Measurements from ENCODE around the gene TDP2. TPM values are rescaled to one million over a fixed set of nuclear protein-coding genes. Genes with fewer than 3 reads are reported as not detected.
A peak's percentile ranks its signal among the peaks of the same experiment; 100 is the strongest.
"Not testable (repeated sequence)": the region's sequence is repeated elsewhere in the genome, so short reads cannot be mapped to it uniquely, and the experiment has no call there.

The TDP2 gene
- total RNA-seq, 8 experiments from 2014 or later, result 18.3 to 40.5 (median 32.7) TPM

DNA sequence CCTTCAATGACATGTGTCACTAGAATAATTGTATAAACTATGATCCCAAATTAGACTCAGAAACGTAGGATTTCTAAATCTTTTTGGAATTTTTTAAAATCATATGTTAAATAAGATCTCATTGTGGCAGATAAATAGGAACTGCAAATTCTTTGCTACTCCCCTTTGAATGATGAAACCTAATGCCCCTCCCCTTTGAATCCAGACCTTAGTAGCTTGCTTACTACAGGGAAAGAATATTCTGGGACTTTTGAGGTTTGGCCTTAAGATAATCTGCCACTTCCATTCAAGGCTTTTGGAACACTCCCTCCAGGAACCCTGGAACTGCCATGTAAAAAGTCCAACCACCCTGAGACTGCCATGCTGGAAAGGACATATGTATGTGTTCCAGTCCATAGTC lies 7.1 kb downstream of the TDP2 start:
- in situ Hi-C loops (cut with MboI; ENCODE audit: low pct_unique_long_range_greater_than_20kb in 2 of 9, low sequenced_read_pairs in 9 of 9, unreplicated experiment in 9 of 9), result no loop called here
- peak in 1 of 8 experiments; percentile 22 for ATAC-seq (replicated peaks in 6 of 8)
- 20 to 100% (median 83%) methylated on average over 1 of the region's 1 CpG; no CpG with 5 or more reads in 1 of the 10 experiments for WGBS, 10 experiments
- Histone ChIP-seq H3K4me3 (no peak overlapping the region), H3K4me1 (replicated peaks in 1 of 2) (peaks cover under 1 to 2% of the 10 kb centered on the region in 2 donors), H3K27ac (no peak overlapping the region)

DNA sequence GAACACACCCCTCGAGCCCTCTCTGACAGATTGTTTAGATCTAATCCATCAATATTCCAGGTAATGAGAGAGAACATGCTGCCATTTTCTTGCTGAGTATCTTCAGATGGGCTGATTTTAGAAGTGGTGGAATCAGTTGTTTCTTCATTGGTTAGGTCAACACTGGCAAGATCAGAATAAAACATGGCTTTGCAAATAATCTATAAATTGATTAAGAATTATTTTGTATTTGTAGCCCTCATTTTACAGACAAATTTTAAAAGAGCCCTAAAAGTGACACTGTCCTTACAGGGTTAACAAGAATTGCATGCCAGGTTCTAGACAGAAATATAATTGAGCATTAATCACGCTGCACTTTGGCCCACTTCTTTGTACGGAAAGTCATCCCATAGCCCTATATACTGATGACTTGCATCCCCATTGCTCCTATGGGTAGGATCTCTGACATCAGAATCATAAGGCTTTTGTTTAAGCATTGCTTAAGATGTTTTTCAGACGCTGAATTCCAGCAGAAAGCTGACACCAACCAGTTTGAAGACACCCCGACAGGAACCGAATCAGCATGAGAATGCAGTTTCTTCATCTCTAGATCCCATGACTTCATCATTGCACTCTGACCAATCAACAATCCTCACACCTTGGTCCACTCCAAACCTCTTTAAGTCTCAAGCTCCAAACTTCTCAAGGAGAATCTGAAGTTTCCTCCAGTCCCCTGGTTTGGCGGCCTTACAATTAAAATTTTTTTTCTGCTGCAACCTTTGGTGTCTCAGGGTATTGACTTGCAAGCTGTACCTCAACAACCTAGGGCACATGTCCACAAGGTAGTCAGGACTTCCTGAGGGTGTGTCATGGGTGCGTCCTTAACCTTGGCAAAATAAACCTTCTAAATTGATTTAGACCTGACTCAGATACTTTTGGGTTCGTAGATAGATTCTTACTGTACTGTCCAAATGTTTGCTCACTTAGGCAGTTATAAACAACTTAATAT lies 7.8 kb downstream of the TDP2 start:
- WGBS, 10 experiments, result 51 to 83% (median 75%) methylated on average over 3 to 9 of the region's 9 CpGs; no CpG with 5 or more reads in 1 of the 10 experiments
- no peak overlapping the region for H3K27ac ChIP-seq
- in situ Hi-C loops (cut with MboI; ENCODE audit: low pct_unique_long_range_greater_than_20kb in 2 of 9, low sequenced_read_pairs in 9 of 9, unreplicated experiment in 9 of 9), result no loop called here
- H3K4me1 ChIP-seq (replicated peaks in 1 of 2), result no peaks in the 10 kb centered on the region
- no peak overlapping the region for H3K4me3 ChIP-seq
- ATAC-seq (replicated peaks in 6 of 8), result peak in 7 of 8 experiments; percentile 32 to 96 (median 53)

DNA sequence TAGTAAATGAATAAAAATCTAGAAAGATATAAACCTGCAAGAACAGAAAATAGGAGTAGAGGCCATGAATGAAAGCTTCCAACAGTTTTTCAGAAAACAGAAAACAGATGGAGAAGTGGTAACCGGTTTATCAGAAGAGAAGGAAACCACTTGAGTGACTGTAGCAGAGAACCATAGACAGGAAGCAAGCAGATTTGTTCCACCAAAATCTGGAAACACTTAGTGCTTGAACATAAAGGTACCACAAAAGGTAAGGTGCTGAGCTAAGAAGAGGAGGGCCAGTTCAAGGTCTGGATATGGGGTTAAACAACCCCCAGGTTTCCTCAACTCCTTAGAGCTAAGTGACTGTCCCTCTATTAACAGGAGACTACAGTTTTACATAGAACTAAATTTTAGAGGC lies 11.5 kb downstream of the TDP2 start:
- WGBS, 10 experiments, result 43 to 100% (median 83%) methylated on average over 1 of the region's 1 CpG; no CpG with 5 or more reads in 1 of the 10 experiments
- Histone ChIP-seq H3K4me1 (replicated peaks in 1 of 2) (no peaks in the 10 kb centered on the region), H3K4me3 (no peak overlapping the region), H3K27ac (no peak overlapping the region)
- in situ Hi-C loops (cut with MboI; ENCODE audit: low pct_unique_long_range_greater_than_20kb in 2 of 9, low sequenced_read_pairs in 9 of 9, unreplicated experiment in 9 of 9), result no loop called here
- no peak for ATAC-seq (replicated peaks in 6 of 8)

DNA sequence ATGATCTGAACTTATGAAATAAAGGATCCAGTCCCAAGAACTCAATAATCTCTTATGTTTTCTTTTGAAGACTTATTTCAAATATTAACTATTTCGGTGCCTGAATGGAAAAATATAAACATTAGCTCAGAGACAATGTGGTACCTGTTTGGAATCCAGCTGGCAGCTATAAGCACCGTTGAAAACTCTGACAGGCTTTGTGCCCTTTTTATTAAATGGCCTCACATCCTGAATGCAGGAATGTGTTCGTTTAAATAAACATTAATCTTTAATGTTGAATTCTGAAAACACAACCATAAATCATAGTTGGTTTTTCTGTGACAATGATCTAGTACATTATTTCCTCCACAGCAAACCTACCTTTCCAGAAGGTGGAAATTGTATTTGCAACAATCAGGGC lies 16.3 kb downstream of the TDP2 start:
- ATAC-seq (replicated peaks in 6 of 8), result no peak
- Histone ChIP-seq H3K4me3 (no peak overlapping the region), H3K27ac (no peak overlapping the region), H3K4me1 (replicated peaks in 1 of 2) (peaks cover under 1 to 1% of the 10 kb centered on the region in 2 donors)
- in situ Hi-C loops (cut with MboI; ENCODE audit: low pct_unique_long_range_greater_than_20kb in 2 of 9, low sequenced_read_pairs in 9 of 9, unreplicated experiment in 9 of 9), result no loop called here
- WGBS, 10 experiments, result 44 to 77% (median 54%) methylated on average over 1 to 3 of the region's 3 CpGs; no CpG with 5 or more reads in 1 of the 10 experiments

DNA sequence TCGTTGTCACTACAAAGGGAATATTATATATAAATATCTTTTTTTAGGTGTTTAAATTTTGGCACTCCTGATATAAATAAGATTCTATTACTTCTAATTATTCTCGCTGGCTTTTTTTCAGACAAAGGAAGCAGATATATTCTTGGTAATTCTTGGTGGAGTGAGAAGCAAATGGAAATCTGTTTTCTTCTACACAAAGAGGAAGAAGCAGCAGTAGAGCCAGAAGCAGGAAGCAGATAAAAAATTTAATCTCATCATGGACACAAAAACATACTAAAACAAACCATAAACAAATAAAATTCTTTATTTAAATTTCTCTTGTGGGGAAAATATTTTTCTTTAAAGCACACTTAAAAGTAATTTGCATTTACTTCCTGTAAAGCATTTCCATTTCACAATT lies 17.0 kb downstream of the TDP2 start:
- H3K4me1 ChIP-seq (replicated peaks in 1 of 2), result peaks cover 4% of the 10 kb centered on the region in 2 donors
- no peak overlapping the region for H3K4me3 ChIP-seq
- no peak overlapping the region for H3K27ac ChIP-seq
- in situ Hi-C loops (cut with MboI; ENCODE audit: low pct_unique_long_range_greater_than_20kb in 2 of 9, low sequenced_read_pairs in 9 of 9, unreplicated experiment in 9 of 9), result no loop called here
- ATAC-seq (replicated peaks in 6 of 8), result no peak
- WGBS, 10 experiments, result 73 to 100% (median 97%) methylated on average over 1 to 2 of the region's 2 CpGs

DNA sequence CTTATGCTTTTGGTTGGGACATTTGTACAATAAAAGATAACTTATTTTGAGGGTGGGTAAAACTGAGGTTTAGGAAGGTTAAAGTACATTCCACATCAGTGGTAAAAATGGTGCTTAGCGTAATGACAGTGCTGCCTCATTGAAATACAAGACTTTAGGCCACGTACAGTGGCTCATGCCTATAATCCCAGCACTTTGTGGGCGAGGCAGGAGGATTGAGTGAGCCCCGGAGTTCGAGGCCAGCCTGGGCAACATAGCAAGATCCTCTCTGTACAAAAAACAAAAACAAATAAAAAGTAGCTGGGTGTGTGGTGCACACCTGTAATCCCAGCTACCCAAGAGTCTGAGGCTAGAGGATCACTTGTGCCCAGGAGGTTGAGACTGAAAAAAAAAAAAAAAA lies 18.4 kb downstream of the TDP2 start:
- WGBS, 10 experiments, result 80 to 100% (median 87%) methylated on average over 1 to 5 of the region's 5 CpGs; no CpG with 5 or more reads in 1 of the 10 experiments

DNA sequence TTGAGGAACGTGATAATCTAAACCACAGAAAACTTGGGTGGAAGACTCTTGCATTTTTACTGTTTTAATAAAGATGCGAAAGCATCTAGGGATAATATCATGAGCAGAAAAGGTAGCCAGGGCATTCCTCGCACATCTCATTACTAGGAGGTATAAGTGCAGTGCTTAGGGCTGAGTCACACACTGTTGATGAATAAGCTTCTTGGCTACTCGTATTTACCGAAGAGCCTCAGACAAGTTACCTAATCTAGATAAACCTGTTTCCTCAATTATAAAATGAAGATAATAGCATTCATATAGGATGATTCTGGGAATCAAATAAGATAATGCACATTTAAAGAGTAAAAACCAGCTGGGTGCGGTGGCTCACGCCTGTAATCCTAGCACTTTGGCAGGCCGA lies 19.9 kb downstream of the TDP2 start:
- in situ Hi-C loops (cut with MboI; ENCODE audit: low pct_unique_long_range_greater_than_20kb in 2 of 9, low sequenced_read_pairs in 9 of 9, unreplicated experiment in 9 of 9), result no loop called here
- Histone ChIP-seq H3K4me3 (no peak overlapping the region), H3K4me1 (replicated peaks in 1 of 2) (peaks cover 4% of the 10 kb centered on the region in 2 donors), H3K27ac (no peak overlapping the region)
- WGBS, 10 experiments, result 40 to 100% (median 79%) methylated on average over 1 to 7 of the region's 8 CpGs; no CpG with 5 or more reads in 2 of the 10 experiments
- ATAC-seq (replicated peaks in 6 of 8), result peak in 1 of 8 experiments; percentile 21

More for the DNA sequence above, 18.4 kb downstream of the TDP2 start:
- in situ Hi-C loops (cut with MboI; ENCODE audit: low pct_unique_long_range_greater_than_20kb in 2 of 9, low sequenced_read_pairs in 9 of 9, unreplicated experiment in 9 of 9), result no loop called here
- ATAC-seq (replicated peaks in 6 of 8), result no peak
- H3K27ac ChIP-seq, result no peak overlapping the region
- peaks cover 4% of the 10 kb centered on the region in 2 donors for H3K4me1 ChIP-seq (replicated peaks in 1 of 2)
- H3K4me3 ChIP-seq, result no peak overlapping the region

DNA sequence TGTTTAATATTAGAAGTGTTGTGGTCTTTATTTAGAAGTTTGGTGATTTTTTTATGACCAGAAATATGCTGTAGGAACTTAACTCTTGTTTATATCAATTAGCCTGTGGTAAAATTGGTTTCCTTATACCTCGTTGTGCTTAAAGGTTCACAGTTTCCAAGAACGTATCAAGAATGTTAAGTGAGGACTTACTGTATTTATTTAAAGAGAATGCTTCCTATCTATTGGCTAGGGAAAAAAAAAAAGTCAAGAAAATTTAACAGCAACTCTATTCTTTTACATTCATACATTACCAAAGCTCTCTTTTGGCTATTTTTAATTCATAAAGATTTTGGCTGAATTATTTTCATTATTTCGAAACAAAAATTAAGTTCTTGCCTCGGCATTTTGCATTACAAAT lies 22.3 kb downstream of the TDP2 start:
- 31 to 80% (median 60%) methylated on average over 1 to 4 of the region's 4 CpGs for WGBS, 10 experiments
- Histone ChIP-seq H3K27ac (no peak overlapping the region), H3K4me3 (no peak overlapping the region), H3K4me1 (replicated peaks in 1 of 2) (peaks cover 4% of the 10 kb centered on the region in 2 donors)
- in situ Hi-C loops (cut with MboI; ENCODE audit: low pct_unique_long_range_greater_than_20kb in 2 of 9, low sequenced_read_pairs in 9 of 9, unreplicated experiment in 9 of 9), result no loop called here
- ATAC-seq (replicated peaks in 6 of 8), result no peak

DNA sequence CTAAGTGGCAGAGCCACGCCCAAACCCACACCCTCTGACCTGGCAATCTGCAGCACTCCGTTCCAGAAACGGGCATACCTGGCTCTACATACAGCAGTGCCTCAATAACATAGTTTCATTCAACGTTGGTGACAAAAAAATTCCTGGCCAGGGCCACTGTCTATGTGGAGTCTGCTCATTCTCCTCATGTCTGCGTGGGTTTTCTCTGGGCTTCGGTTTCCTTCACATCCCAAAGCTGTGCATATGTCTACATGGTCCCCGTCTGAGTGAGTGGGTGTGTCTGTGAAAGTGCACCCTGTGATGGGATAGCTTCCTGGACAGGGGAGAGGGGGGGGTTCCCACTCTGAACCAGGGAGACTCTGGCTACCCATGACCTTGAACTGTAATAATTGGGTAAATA lies 22.8 kb downstream of the TDP2 start:
- no peak for ATAC-seq (replicated peaks in 6 of 8)
- Histone ChIP-seq H3K4me1 (replicated peaks in 1 of 2) (peaks cover 4% of the 10 kb centered on the region in 2 donors), H3K27ac (no peak overlapping the region), H3K4me3 (no peak overlapping the region)
- in situ Hi-C loops (cut with MboI; ENCODE audit: low pct_unique_long_range_greater_than_20kb in 2 of 9, low sequenced_read_pairs in 9 of 9, unreplicated experiment in 9 of 9), result no loop called here
- WGBS, 10 experiments, result 20 to 78% (median 52%) methylated on average over 1 to 7 of the region's 7 CpGs; no CpG with 5 or more reads in 4 of the 10 experiments

DNA sequence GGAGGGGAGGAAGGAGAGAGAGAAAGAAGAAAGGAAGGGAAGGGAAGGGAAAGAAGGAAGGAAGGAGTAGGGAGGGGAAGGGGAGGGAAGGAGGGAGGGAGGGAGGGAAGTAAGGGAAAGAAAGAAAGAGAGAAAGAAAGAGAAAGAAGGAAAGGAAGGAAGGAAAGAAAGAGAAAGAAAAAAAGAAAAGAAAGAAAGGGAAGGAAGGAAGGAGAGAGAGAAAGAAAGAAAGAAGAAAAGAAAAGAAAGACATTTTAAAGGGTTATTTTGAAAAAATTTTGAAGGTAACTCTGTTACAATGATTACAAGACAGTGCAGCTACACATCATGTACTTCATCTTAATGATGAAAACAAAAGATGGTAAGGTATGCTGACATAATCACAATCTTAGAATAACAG lies 24.6 kb downstream of the TDP2 start:
- in situ Hi-C loops (cut with MboI; ENCODE audit: low pct_unique_long_range_greater_than_20kb in 2 of 9, low sequenced_read_pairs in 9 of 9, unreplicated experiment in 9 of 9), result no loop called here
- H3K4me3 ChIP-seq, result no peak overlapping the region
- peaks cover 4% of the 10 kb centered on the region in 2 donors for H3K4me1 ChIP-seq (replicated peaks in 1 of 2)
- ATAC-seq (replicated peaks in 6 of 8), result no peak
- H3K27ac ChIP-seq, result no peak overlapping the region

DNA sequence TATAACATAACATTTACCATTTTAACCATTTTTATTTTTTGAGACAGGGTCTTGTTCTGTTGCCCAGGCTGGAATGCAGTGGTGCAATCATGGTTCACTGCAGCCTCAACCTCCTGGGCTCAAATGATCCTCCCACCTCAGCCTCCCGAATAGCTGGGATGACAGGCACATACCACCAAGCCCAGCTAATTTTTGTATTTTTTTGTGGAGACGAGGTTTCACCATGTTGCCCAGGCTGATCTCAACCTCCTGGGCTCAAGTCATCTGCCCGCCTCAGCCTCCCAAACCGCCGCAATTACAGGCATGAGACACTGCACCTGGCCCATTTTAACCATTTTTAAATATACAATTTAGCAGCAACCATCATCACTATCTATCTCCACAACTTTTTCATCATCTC lies 26.1 kb downstream of the TDP2 start:
- whole genome bisulfite sequencing, 10 experiments, result 41 to 100% (median 84%) methylated on average over 1 to 5 of the region's 5 CpGs; no CpG with 5 or more reads in 2 of the 10 experiments
- ATAC-seq (replicated peaks in 6 of 8); in situ Hi-C loops (cut with MboI; ENCODE audit: low pct_unique_long_range_greater_than_20kb in 2 of 9, low sequenced_read_pairs in 9 of 9, unreplicated experiment in 9 of 9); H3K4me3 ChIP-seq; H3K27ac ChIP-seq; H3K4me1 ChIP-seq (replicated peaks in 1 of 2): not testable (repeated sequence)

DNA sequence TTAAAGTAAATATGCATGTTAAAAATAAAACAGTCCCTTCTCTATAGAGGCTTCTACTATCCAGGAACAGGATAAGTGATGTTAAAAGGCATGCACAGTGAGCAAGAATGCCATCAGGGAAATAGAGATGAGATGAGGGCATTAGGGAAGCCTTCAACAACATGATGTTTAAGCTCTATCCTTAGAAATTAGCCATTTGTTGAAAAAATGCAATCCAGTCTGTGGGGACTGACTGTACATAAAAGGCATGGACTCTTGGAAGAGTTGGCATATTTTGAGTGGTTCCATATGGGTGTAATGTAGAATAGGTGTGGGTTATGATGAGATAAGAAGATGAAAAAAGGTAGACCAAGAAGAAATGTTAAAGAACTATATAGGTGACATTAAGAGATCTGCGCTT lies 26.5 kb downstream of the TDP2 start:
- no peak for ATAC-seq (replicated peaks in 6 of 8)
- WGBS, 10 experiments, result 43 to 100% (median 100%) methylated on average over 1 of the region's 1 CpG; no CpG with 5 or more reads in 3 of the 10 experiments
- in situ Hi-C loops (cut with MboI; ENCODE audit: low pct_unique_long_range_greater_than_20kb in 2 of 9, low sequenced_read_pairs in 9 of 9, unreplicated experiment in 9 of 9), result no loop called here
- no peak overlapping the region for H3K27ac ChIP-seq
- peaks cover under 1 to 2% of the 10 kb centered on the region in 2 donors for H3K4me1 ChIP-seq (replicated peaks in 1 of 2)
- no peak overlapping the region for H3K4me3 ChIP-seq

DNA sequence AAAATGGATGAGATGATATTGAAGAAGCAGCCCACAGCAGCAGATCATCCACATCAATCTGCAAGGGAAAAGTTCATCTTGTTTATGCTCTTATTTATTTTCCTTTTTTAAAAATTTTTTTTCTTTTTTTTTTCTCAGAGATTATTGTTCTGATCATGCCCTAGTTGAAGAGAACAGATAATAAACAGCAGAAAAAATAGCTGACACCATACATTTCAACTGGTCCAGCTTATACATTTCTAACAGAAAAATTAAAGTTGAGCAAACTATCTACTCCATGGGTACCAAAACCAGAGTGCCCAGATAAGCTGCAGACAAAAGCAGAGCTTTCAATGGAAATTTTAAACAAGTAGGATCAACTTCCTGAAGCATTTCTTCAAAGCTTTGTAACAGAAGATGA lies 30.0 kb downstream of the TDP2 start:
- no peak overlapping the region for H3K27ac ChIP-seq
- H3K4me3 ChIP-seq, result no peak overlapping the region
- peaks cover under 1% of the 10 kb centered on the region in 2 donors for H3K4me1 ChIP-seq (replicated peaks in 1 of 2)
- no peak for ATAC-seq (replicated peaks in 6 of 8)
- in situ Hi-C loops (cut with MboI; ENCODE audit: low pct_unique_long_range_greater_than_20kb in 2 of 9, low sequenced_read_pairs in 9 of 9, unreplicated experiment in 9 of 9), result no loop called here
